ENCODE results near the gene IQSEC1.
A peak's percentile ranks its signal among the peaks of the same experiment; 100 is the strongest.

Gene IQSEC1

DNA sequence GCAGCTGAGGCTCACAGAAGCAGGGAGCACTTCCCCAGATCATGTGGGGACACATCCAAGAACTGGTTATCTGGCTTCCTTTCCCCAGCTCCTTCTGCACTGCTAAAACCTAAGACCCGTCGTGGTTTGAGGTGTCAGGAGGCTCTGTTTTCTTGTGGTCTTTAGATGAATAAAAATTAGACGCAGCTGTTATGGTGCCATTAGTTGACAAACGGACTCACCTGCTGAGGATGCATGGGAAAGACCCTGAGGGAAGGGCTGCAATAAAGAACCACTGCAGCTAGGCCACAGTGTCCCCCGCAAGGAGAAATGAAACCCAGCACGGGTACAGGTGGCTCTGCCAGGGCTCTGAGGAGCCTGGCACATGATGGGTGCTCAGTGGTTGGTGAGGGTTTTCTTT, 99.4 kb downstream of the IQSEC1 start:
- ChIA-PET CTCF (interaction anchor here (5.3 to 19.6 kb wide), 2 partner anchors 8 to 17 kb away, joined by 56 to 400 read pairs; no protein-coding TSS in a partner anchor), POLR2A (no interaction called here)
- Histone ChIP-seq H3K27ac (ENCODE audit: insufficient read depth in 1 of 2, low read depth in 1 of 2, low read length in 2 of 2, poor library complexity in 1 of 2, severe bottlenecking in 2 of 2) (no peak overlapping the region), H3K4me3 (ENCODE audit: control insufficient read depth in 1 of 7, extremely low read depth in 1 of 7, insufficient read depth in 4 of 7, low read depth in 2 of 7, low read length in 6 of 7) (no peak overlapping the region), H3K36me3 (ENCODE audit: control insufficient read depth in 4 of 4, insufficient read depth in 4 of 4, low read length in 3 of 4) (no peaks in the 10 kb centered on the region), H3K27me3 (replicated peaks in 2 of 5; ENCODE audit: control insufficient read depth in 4 of 5, insufficient read depth in 5 of 5, low read length in 4 of 5) (no peaks in the 10 kb centered on the region), H3K9me3 (ENCODE audit: control extremely low read depth in 1 of 5, control insufficient read depth in 4 of 5, insufficient read depth in 2 of 5, low read depth in 1 of 5, low read length in 4 of 5) (no peaks in the 10 kb centered on the region), H3K4me1 (ENCODE audit: control extremely low read depth in 1 of 4, control insufficient read depth in 4 of 4, insufficient read depth in 4 of 4, low read length in 3 of 4) (peaks cover 0 to 9% (median 0%) of the 10 kb centered on the region in 4 experiments)
- WGBS (ENCODE audit: insufficient coverage) = 61% methylated on average over 6 of the region's 6 CpGs
- DNase-seq = peak in 1 of 3 donors; percentile 29

- Histone ChIP-seq H3K4me3 (ENCODE audit: control insufficient read depth in 1 of 7, extremely low read depth in 1 of 7, insufficient read depth in 4 of 7, low read depth in 2 of 7, low read length in 6 of 7) (no peak overlapping the region), H3K36me3 (ENCODE audit: control insufficient read depth in 4 of 4, insufficient read depth in 4 of 4, low read length in 3 of 4) (no peaks in the 10 kb centered on the region), H3K9me3 (ENCODE audit: control extremely low read depth in 1 of 5, control insufficient read depth in 4 of 5, insufficient read depth in 2 of 5, low read depth in 1 of 5, low read length in 4 of 5) (no peaks in the 10 kb centered on the region), H3K27me3 (replicated peaks in 2 of 5; ENCODE audit: control insufficient read depth in 4 of 5, insufficient read depth in 5 of 5, low read length in 4 of 5) (no peaks in the 10 kb centered on the region), H3K4me1 (ENCODE audit: control extremely low read depth in 1 of 4, control insufficient read depth in 4 of 4, insufficient read depth in 4 of 4, low read length in 3 of 4) (peaks cover 0 to 11% (median 3%) of the 10 kb centered on the region in 4 experiments), H3K27ac (ENCODE audit: insufficient read depth in 1 of 2, low read depth in 1 of 2, low read length in 2 of 2, poor library complexity in 1 of 2, severe bottlenecking in 2 of 2) (no peak overlapping the region)
- DNase-seq = no peak
- 93% methylated on average over 9 of the region's 10 CpGs for WGBS (ENCODE audit: insufficient coverage)
- POLR2A ChIA-PET = no interaction called here
- CTCF ChIA-PET = interaction anchor here (1.0 to 19.6 kb wide), 7 partner anchors 9 to 77 kb away, joined by 3 to 400 read pairs (median 4); no protein-coding TSS in a partner anchor
Measured at GRCh38 chr3:12972781-12973702, 100.2 kb downstream of the IQSEC1 start.

- no peak for DNase-seq
- ChIA-PET POLR2A (no interaction called here), CTCF (interaction anchor here (1.3 to 19.6 kb wide), 5 partner anchors 10 to 76 kb away, joined by 3 to 400 read pairs (median 7); no protein-coding TSS in a partner anchor)
- H3K9me3 ChIP-seq (ENCODE audit: control extremely low read depth in 1 of 5, control insufficient read depth in 4 of 5, insufficient read depth in 2 of 5, low read depth in 1 of 5, low read length in 4 of 5) = no peaks in the 10 kb centered on the region
- no peaks in the 10 kb centered on the region for H3K36me3 ChIP-seq (ENCODE audit: control insufficient read depth in 4 of 4, insufficient read depth in 4 of 4, low read length in 3 of 4)
- no peak overlapping the region for H3K4me3 ChIP-seq (ENCODE audit: control insufficient read depth in 1 of 7, extremely low read depth in 1 of 7, insufficient read depth in 4 of 7, low read depth in 2 of 7, low read length in 6 of 7)
- H3K27ac ChIP-seq (ENCODE audit: insufficient read depth in 1 of 2, low read depth in 1 of 2, low read length in 2 of 2, poor library complexity in 1 of 2, severe bottlenecking in 2 of 2) = no peak overlapping the region
- H3K4me1 ChIP-seq (ENCODE audit: control extremely low read depth in 1 of 4, control insufficient read depth in 4 of 4, insufficient read depth in 4 of 4, low read length in 3 of 4) = peaks cover 0 to 17% (median 9%) of the 10 kb centered on the region in 4 experiments
- 95% methylated on average over 3 of the region's 3 CpGs for WGBS (ENCODE audit: insufficient coverage)
- H3K27me3 ChIP-seq (replicated peaks in 2 of 5; ENCODE audit: control insufficient read depth in 4 of 5, insufficient read depth in 5 of 5, low read length in 4 of 5) = no peaks in the 10 kb centered on the region
Measured at GRCh38 chr3:12972043-12972442, 101.2 kb downstream of the IQSEC1 start.

GRCh38 chr3:12970684-12971083, 102.5 kb downstream of the IQSEC1 start:
- 94% methylated on average over 3 of the region's 5 CpGs for WGBS (ENCODE audit: insufficient coverage)
- H3K36me3 ChIP-seq (ENCODE audit: control insufficient read depth in 4 of 4, insufficient read depth in 4 of 4, low read length in 3 of 4) = no peaks in the 10 kb centered on the region

DNA sequence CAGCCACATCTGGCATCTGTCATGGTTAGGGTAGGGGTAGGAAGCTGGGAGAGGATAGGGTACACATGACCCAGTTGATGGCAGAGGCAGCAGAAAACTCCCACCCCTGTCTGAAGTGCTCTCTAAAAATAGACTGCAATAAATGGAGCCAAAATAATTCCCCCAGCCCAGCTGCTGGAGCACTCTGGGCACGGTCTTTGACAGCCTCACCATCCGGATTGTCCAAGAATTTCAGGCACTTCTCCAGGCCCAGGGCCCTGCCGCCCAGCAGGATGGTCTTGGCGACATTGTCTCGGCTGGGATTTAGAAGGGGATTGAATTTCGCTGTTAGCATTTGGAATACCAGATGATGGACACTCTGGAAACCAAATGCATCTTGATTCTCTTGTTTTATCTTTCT, 103.7 kb downstream of the IQSEC1 start:
- H3K27ac ChIP-seq (ENCODE audit: insufficient read depth in 1 of 2, low read depth in 1 of 2, low read length in 2 of 2, poor library complexity in 1 of 2, severe bottlenecking in 2 of 2) = no peak overlapping the region
- no peaks in the 10 kb centered on the region for H3K9me3 ChIP-seq (ENCODE audit: control extremely low read depth in 1 of 5, control insufficient read depth in 4 of 5, insufficient read depth in 2 of 5, low read depth in 1 of 5, low read length in 4 of 5)
- DNase-seq = no peak
- no peaks in the 10 kb centered on the region for H3K36me3 ChIP-seq (ENCODE audit: control insufficient read depth in 4 of 4, insufficient read depth in 4 of 4, low read length in 3 of 4)
- no peak overlapping the region for H3K4me3 ChIP-seq (ENCODE audit: control insufficient read depth in 1 of 7, extremely low read depth in 1 of 7, insufficient read depth in 4 of 7, low read depth in 2 of 7, low read length in 6 of 7)
- WGBS (ENCODE audit: insufficient coverage) = 100% methylated on average over 6 of the region's 6 CpGs
- ChIA-PET CTCF (interaction anchor here (1.2 to 25.0 kb wide), 4 partner anchors 8 to 20 kb away, joined by 3 to 400 read pairs (median 228); no protein-coding TSS in a partner anchor), POLR2A (no interaction called here)
- H3K4me1 ChIP-seq (ENCODE audit: control extremely low read depth in 1 of 4, control insufficient read depth in 4 of 4, insufficient read depth in 4 of 4, low read length in 3 of 4) = peaks cover 0 to 36% (median 26%) of the 10 kb centered on the region in 4 experiments
- no peaks in the 10 kb centered on the region for H3K27me3 ChIP-seq (replicated peaks in 2 of 5; ENCODE audit: control insufficient read depth in 4 of 5, insufficient read depth in 5 of 5, low read length in 4 of 5)

More at GRCh38 chr3:12970684-12971083, 102.5 kb downstream of the IQSEC1 start:
- DNase-seq = no peak
- no peak overlapping the region for H3K4me3 ChIP-seq (ENCODE audit: control insufficient read depth in 1 of 7, extremely low read depth in 1 of 7, insufficient read depth in 4 of 7, low read depth in 2 of 7, low read length in 6 of 7)
- ChIA-PET CTCF (interaction anchor here (1.2 to 19.6 kb wide), 3 partner anchors 11 to 19 kb away, joined by 3 to 400 read pairs (median 56); no protein-coding TSS in a partner anchor), POLR2A (interaction anchor here (0.7 kb wide), 1 partner anchor 16 kb away, joined by 3 read pairs; no protein-coding TSS in a partner anchor)
- H3K27me3 ChIP-seq (replicated peaks in 2 of 5; ENCODE audit: control insufficient read depth in 4 of 5, insufficient read depth in 5 of 5, low read length in 4 of 5) = no peaks in the 10 kb centered on the region
- H3K27ac ChIP-seq (ENCODE audit: insufficient read depth in 1 of 2, low read depth in 1 of 2, low read length in 2 of 2, poor library complexity in 1 of 2, severe bottlenecking in 2 of 2) = no peak overlapping the region
- no peaks in the 10 kb centered on the region for H3K9me3 ChIP-seq (ENCODE audit: control extremely low read depth in 1 of 5, control insufficient read depth in 4 of 5, insufficient read depth in 2 of 5, low read depth in 1 of 5, low read length in 4 of 5)
- peaks cover 0 to 28% (median 22%) of the 10 kb centered on the region in 4 experiments for H3K4me1 ChIP-seq (ENCODE audit: control extremely low read depth in 1 of 4, control insufficient read depth in 4 of 4, insufficient read depth in 4 of 4, low read length in 3 of 4)

GRCh38 chr3:12968541-12968940, 104.7 kb downstream of the IQSEC1 start:
- H3K27ac ChIP-seq (ENCODE audit: insufficient read depth in 1 of 2, low read depth in 1 of 2, low read length in 2 of 2, poor library complexity in 1 of 2, severe bottlenecking in 2 of 2) = no peak overlapping the region
- WGBS (ENCODE audit: insufficient coverage) = 93% methylated on average over 3 of the region's 5 CpGs
- no peak for DNase-seq
- CTCF ChIA-PET = interaction anchor here (0.8 to 25.0 kb wide), 3 partner anchors 9 to 21 kb away, joined by 3 to 400 read pairs (median 400); no protein-coding TSS in a partner anchor
- H3K4me1 ChIP-seq (ENCODE audit: control extremely low read depth in 1 of 4, control insufficient read depth in 4 of 4, insufficient read depth in 4 of 4, low read length in 3 of 4) = peaks cover 0 to 45% (median 33%) of the 10 kb centered on the region in 4 experiments
- H3K27me3 ChIP-seq (replicated peaks in 2 of 5; ENCODE audit: control insufficient read depth in 4 of 5, insufficient read depth in 5 of 5, low read length in 4 of 5) = no peaks in the 10 kb centered on the region
- H3K4me3 ChIP-seq (ENCODE audit: control insufficient read depth in 1 of 7, extremely low read depth in 1 of 7, insufficient read depth in 4 of 7, low read depth in 2 of 7, low read length in 6 of 7) = no peak overlapping the region
- no peaks in the 10 kb centered on the region for H3K9me3 ChIP-seq (ENCODE audit: control extremely low read depth in 1 of 5, control insufficient read depth in 4 of 5, insufficient read depth in 2 of 5, low read depth in 1 of 5, low read length in 4 of 5)
- POLR2A ChIA-PET = no interaction called here
- H3K36me3 ChIP-seq (ENCODE audit: control insufficient read depth in 4 of 4, insufficient read depth in 4 of 4, low read length in 3 of 4) = no peaks in the 10 kb centered on the region
